ENCODE data around the gene LEF1.
"Not testable (repeated sequence)": the region's sequence is repeated elsewhere in the genome, so short reads cannot be mapped to it uniquely, and the experiment has no call there.

Gene LEF1

GRCh38 chr4:108029016-108029720 lies 139.6 kb downstream of the LEF1 start:
- DNase-seq = peak; percentile 66

GRCh38 chr4:108024878-108025165 lies 143.9 kb downstream of the LEF1 start:
- DNase-seq = no peak

GRCh38 chr4:108024085-108024877 lies 144.5 kb downstream of the LEF1 start:
- no peak for DNase-seq

- DNase-seq = no peak
Measured at GRCh38 chr4:108018884-108019187, 149.9 kb downstream of the LEF1 start.

GRCh38 chr4:108018040-108018883 lies 150.5 kb downstream of the LEF1 start:
- peak; percentile 86 for DNase-seq

GRCh38 chr4:108013955-108014354 lies 154.8 kb downstream of the LEF1 start:
- no peak for DNase-seq

GRCh38 chr4:108013327-108013726 lies 155.4 kb downstream of the LEF1 start:
- DNase-seq = no peak

- not testable (repeated sequence) for DNase-seq
Measured at GRCh38 chr4:108012382-108012781, 156.3 kb downstream of the LEF1 start.

GRCh38 chr4:108010167-108010566 lies 158.6 kb downstream of the LEF1 start:
- no peak for DNase-seq

- no peak for DNase-seq
Measured at GRCh38 chr4:108008721-108009120, 160.0 kb downstream of the LEF1 start.

GRCh38 chr4:108007984-108008383 lies 160.7 kb downstream of the LEF1 start:
- DNase-seq = no peak

GRCh38 chr4:108006361-108006760 lies 162.4 kb downstream of the LEF1 start:
- DNase-seq = no peak

- no peak for DNase-seq
Measured at GRCh38 chr4:108005807-108006206, 162.9 kb downstream of the LEF1 start.

- DNase-seq = no peak
Measured at GRCh38 chr4:108004646-108005045, 164.1 kb downstream of the LEF1 start.

- no peak for DNase-seq
Measured at GRCh38 chr4:108003982-108004515, 164.7 kb downstream of the LEF1 start.

- DNase-seq = no peak
Measured at GRCh38 chr4:108001540-108002135, 167.1 kb downstream of the LEF1 start.

- no peak for DNase-seq
Measured at GRCh38 chr4:107999932-108000539, 168.7 kb downstream of the LEF1 start.

GRCh38 chr4:107997794-107998193 lies 170.9 kb downstream of the LEF1 start:
- no peak for DNase-seq

Data from activated CD8-positive, alpha-beta memory T cell treated with anti-CD3 and anti-CD28 coated beads, Interleukin-2, amount 50 U/mL, for 4 hours (primary cell).